HG02798 (cell line): ENCODE results near the gene SERTAD2.

ENCODE experiments used
- ATAC-seq: cut with Tn5 transposase; IDR thresholded peaks from one replicate; pipeline ENCODE4 v1.9.1; 2021; ENCODE audit warnings: mild to moderate bottlenecking; ENCODE audit not compliant: unreplicated experiment, poor library complexity

Gene SERTAD2

GRCh38 chr2:64594226-64594989 lies 59.3 kb downstream of the SERTAD2 start:
- ATAC-seq, result no peak

DNA sequence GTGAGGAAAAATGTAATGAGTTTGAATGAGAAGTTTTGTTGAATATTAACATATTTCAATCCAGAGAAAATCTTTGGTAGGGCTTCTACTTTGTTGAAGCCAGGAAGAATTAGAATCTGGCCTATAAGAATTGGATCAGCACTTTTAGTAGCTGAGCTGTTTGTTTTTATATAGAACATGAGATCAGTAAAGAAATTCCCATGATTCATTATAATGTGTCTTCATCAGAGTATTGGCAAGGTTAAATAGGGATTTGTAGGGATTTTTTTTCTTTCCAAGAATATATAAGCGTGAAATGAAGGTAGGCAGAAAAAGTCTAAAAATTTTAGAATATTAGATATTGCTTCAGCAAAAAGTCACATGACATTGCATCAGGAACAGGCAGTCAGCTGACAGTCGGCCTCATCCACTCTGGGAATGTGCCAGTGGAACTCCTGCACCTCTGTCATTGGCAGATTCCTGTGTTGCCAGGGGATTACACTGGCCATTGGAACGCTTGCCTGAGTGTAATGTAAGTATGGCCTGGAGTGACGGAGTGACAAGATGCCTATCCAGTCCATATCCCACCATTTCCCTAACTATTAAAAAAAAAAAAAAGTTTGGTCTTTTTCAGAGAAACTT lies 60.6 kb downstream of the SERTAD2 start:
- no peak for ATAC-seq

- no peak for ATAC-seq
Observed at GRCh38 chr2:64591188-64591587, 62.5 kb downstream of the SERTAD2 start.

DNA sequence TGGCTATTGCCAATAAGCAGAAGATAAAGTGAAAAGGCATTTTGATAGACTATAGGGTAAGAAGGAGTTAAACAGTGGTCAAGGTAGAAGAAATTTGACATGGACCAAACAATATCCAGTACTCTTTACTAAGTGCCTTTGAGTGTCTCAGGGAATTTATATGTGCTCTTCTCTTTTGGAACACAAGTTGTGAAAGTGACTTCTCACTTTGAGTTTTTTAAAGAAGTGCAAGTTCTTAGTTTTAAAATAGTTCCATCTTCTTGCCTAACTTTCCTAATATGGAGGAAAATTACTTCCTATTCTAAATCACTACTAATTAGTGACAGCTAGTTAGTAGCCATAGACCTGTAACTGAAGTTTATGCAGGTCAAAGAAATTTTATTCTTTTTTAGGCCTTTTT lies 66.2 kb downstream of the SERTAD2 start:
- no peak for ATAC-seq

GRCh38 chr2:64586883-64587481 lies 66.7 kb downstream of the SERTAD2 start:
- ATAC-seq, result no peak

DNA sequence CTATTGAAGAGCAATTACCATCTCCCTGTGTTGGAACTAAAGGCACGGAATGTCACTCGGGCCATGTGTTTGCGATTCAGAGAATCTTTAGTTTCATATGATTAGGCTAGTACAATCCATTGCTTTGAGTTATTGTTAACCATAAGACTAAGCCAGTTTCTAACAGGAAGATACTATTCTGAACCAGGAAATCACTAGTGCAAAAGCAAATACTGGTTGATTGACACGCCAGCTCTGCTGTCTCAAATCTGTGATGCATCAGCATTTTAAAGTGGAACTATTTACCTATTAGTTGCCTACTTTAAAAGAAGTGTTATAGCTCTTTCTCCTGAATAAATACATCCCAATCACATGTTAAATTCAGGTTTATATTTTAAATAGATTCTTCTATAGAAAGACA lies 67.7 kb downstream of the SERTAD2 start:
- ATAC-seq, result no peak

DNA sequence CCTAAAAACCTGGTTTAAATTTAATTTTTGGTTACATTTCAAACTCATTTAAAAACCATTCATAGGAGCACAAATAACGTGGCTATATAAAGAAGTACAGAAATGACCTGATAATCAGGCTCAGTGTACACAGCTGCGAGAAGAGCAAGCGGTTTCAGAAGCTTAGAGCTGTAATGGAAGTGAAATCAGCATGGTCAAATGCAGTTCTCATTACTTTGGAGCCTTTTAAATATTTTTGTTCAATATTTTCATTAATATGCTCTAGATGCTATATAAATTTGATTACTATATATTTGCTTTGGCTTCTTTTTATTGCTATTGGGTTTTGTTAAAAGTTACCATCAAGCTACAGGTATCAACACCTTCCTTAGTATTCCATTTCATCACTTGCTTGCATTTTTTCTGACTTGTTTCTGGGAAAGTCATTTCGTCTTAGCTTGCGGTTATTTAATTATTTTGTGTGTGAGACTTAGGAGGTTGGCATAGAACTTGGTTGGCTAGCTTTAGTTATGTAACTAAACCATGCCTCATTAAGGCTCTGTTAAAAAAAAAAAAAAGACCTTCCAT lies 70.9 kb downstream of the SERTAD2 start:
- peak; percentile 92 for ATAC-seq

- ATAC-seq, result peak; percentile 35
Observed at GRCh38 chr2:64581777-64582539, 71.8 kb downstream of the SERTAD2 start.
